ENCODE measurements around the gene ZNF280B.
"Not testable (repeated sequence)": the region's sequence is repeated elsewhere in the genome, so short reads cannot be mapped to it uniquely, and the experiment has no call there.

The ZNF280B gene

DNA sequence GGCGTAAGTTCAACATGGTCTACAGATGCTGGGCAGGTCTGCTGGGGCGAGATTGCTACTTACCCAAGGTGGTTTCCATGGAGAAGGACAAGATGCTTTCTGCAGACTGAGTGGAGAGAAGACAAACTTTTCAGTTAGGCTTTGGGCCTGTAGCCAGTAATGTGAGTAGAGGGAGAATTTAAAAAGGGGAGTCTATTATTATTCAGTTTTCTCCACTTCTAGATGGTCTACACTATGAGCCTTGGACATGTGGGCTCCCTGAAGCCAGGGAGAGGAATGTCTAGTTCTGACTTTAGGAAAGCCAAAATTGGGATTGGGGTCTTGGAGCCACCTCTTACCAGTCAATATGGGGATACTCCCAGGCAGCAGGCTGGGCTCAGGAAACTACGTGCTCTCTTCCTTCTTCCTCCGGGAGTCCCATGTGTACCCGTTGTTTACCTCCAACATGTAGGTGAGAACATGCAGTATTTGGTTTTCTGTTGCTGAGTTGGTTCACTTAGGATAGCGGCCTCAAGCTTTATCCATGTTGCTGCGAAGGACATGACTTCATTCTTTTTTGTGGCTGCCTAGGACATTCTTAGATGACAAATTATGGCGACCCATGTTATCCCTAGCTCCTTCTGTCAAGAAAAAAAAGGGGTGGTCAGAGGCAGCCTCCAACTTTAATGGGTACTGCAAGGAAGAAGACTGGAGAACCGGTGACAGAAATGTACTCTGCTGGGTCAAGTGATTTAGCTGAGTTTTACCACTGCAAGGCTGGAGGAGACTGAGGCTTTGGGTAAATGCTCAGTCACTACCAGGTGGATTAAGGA lies 26.3 kb upstream of the ZNF280B start:
- no peaks in the 10 kb centered on the region for H3K36me3 ChIP-seq (ENCODE audit: control insufficient read depth, insufficient read depth, low read length)
- no peak overlapping the region for H3K27ac ChIP-seq (ENCODE audit: low read length)
- H3K9me3 ChIP-seq (ENCODE audit: control insufficient read depth, insufficient read depth, low read length): no peaks in the 10 kb centered on the region
- H3K4me3 ChIP-seq (ENCODE audit: low read length): no peak overlapping the region
- no peaks in the 10 kb centered on the region for H3K4me1 ChIP-seq (ENCODE audit: control insufficient read depth, insufficient read depth, low read length)
- WGBS (ENCODE audit: insufficient coverage, insufficient read length): no CpG with 5 or more reads among the region's 9 CpGs
- no peak for DNase-seq (ENCODE audit: low read depth, low spot score)
- H3K27me3 ChIP-seq (ENCODE audit: control insufficient read depth, insufficient read depth, low read length): peaks cover 3% of the 10 kb centered on the region; the same call in 1 of the 2 replicates

DNA sequence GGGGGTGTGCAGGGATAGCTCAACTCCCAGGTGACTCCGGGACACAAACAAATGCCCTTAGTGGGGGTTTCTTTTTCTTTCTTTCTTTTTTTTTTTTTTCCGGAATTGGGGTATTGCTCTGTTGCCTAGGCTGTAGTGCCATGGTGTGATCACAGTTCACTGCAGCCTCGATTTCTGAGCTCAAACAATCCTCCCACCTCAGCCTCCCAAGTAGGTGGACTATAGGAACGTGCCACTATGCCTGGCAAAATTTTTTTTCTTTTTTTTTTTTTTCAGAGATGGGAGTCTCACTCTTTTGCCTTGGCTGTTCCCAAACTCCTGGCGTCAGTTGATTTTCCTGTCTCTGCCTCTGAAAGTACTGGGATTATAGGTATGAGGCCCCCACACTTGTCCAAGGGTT lies 25.3 kb upstream of the ZNF280B start:
- Histone ChIP-seq H3K4me3 (ENCODE audit: low read length) (no peak overlapping the region), H3K27ac (ENCODE audit: low read length) (no peak overlapping the region), H3K27me3 (ENCODE audit: control insufficient read depth, insufficient read depth, low read length) (peaks cover 3% of the 10 kb centered on the region; the same call in 1 of the 2 replicates), H3K9me3 (ENCODE audit: control insufficient read depth, insufficient read depth, low read length) (no peaks in the 10 kb centered on the region), H3K36me3 (ENCODE audit: control insufficient read depth, insufficient read depth, low read length) (no peaks in the 10 kb centered on the region), H3K4me1 (ENCODE audit: control insufficient read depth, insufficient read depth, low read length) (no peaks in the 10 kb centered on the region)
- DNase-seq (ENCODE audit: low read depth, low spot score): no peak
- WGBS (ENCODE audit: insufficient coverage, insufficient read length): no CpG with 5 or more reads among the region's 5 CpGs

DNA sequence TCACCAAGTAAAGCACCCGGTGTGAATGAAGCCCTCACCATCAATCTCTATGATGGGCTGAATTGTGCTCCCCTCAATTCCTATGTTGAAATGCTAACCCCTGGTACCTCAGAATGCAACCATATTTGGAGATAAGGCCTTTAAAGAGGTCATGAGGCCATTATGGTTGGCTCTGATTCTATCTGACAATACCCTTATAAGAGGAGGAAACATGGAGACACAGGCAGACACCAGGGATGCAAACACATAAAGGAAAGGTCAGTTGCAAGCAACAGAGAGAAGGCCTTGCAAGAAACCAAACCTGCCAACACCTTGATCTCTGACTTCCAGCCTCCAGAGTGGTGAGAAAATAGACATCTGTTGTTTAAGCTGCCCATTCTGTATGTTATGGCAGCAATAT lies 24.9 kb upstream of the ZNF280B start:
- H3K27ac ChIP-seq (ENCODE audit: low read length): no peak overlapping the region
- no CpG with 5 or more reads among the region's 1 CpG for WGBS (ENCODE audit: insufficient coverage, insufficient read length)
- no peaks in the 10 kb centered on the region for H3K9me3 ChIP-seq (ENCODE audit: control insufficient read depth, insufficient read depth, low read length)
- no peak overlapping the region for H3K4me3 ChIP-seq (ENCODE audit: low read length)
- no peak for DNase-seq (ENCODE audit: low read depth, low spot score)
- H3K4me1 ChIP-seq (ENCODE audit: control insufficient read depth, insufficient read depth, low read length): no peaks in the 10 kb centered on the region
- H3K27me3 ChIP-seq (ENCODE audit: control insufficient read depth, insufficient read depth, low read length): peaks cover 3% of the 10 kb centered on the region; the same call in 1 of the 2 replicates
- no peaks in the 10 kb centered on the region for H3K36me3 ChIP-seq (ENCODE audit: control insufficient read depth, insufficient read depth, low read length)

GRCh38 chr22:22532547-22533071 lies 24.1 kb upstream of the ZNF280B start:
- not testable (repeated sequence) for H3K27me3 ChIP-seq (ENCODE audit: control insufficient read depth, insufficient read depth, low read length); H3K9me3 ChIP-seq (ENCODE audit: control insufficient read depth, insufficient read depth, low read length); H3K4me3 ChIP-seq (ENCODE audit: low read length); H3K4me1 ChIP-seq (ENCODE audit: control insufficient read depth, insufficient read depth, low read length); H3K36me3 ChIP-seq (ENCODE audit: control insufficient read depth, insufficient read depth, low read length); H3K27ac ChIP-seq (ENCODE audit: low read length); DNase-seq (ENCODE audit: low read depth, low spot score)
- WGBS (ENCODE audit: insufficient coverage, insufficient read length): no CpG with 5 or more reads among the region's 12 CpGs

DNA sequence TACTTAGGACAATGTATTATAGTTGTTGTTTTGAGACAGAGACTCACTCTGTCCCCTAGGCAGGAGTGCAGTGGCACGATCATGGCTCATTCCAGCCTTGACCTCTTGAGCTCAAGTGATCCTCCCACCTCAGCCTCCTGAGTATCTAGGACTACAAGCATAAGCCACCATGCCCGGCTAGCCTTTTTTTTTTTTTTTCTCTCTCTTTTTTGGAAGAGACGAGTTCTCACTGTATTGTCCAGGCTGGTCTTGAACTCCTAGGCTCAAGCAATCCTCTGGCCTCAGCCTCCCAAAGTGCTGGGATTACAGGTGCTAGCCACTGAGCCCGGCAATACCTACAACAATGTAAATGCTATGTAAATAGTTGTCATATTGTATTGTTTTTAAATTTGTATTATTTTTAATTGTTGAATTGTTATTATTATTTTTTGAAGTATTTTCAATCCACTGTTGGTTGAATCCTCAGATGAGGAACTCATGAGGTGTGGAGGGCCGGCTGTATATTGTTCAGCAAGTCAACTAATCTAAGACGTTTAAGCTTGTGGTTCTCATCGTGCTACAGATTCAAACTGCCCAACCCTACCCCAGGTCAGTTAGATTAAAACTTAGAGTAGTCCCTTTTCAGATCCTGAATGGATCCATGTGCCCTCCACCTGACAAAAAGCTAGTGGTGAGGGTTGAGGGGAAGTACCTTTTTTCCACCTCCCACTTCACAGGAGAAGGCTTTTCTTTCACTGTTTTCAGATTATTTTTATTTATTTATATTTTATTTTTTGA lies 23.4 kb upstream of the ZNF280B start:
- Histone ChIP-seq H3K36me3 (ENCODE audit: control insufficient read depth, insufficient read depth, low read length) (no peaks in the 10 kb centered on the region), H3K4me1 (ENCODE audit: control insufficient read depth, insufficient read depth, low read length) (no peaks in the 10 kb centered on the region), H3K4me3 (ENCODE audit: low read length) (no peak overlapping the region), H3K27me3 (ENCODE audit: control insufficient read depth, insufficient read depth, low read length) (peaks cover 3% of the 10 kb centered on the region; the same call in 1 of the 2 replicates), H3K9me3 (ENCODE audit: control insufficient read depth, insufficient read depth, low read length) (no peaks in the 10 kb centered on the region), H3K27ac (ENCODE audit: low read length) (no peak overlapping the region)
- no peak for DNase-seq (ENCODE audit: low read depth, low spot score)
- WGBS (ENCODE audit: insufficient coverage, insufficient read length): no CpG with 5 or more reads among the region's 7 CpGs

DNA sequence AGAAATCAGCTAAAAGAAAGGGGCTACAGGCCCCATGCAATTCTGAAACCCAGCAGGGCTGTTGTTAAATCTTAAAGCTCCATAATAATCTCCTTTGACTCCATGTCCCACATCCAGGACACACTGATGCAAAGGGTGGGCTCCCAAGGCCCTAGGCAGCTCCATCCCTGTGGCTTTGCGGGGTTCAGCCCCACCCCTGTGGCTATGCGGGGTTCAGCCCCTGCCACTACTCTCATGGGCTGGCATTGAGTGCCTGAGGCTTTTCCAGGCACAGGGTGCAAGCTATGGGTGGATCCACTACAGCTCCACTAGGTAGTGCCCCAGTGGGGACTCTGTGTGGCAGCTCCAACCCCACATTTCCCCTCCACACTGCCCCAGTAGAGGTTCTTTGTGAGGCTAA lies 20.2 kb upstream of the ZNF280B start:
- Histone ChIP-seq H3K9me3 (ENCODE audit: control insufficient read depth, insufficient read depth, low read length) (no peaks in the 10 kb centered on the region; the same call in 1 of the 2 replicates), H3K27ac (ENCODE audit: low read length) (no peak overlapping the region), H3K4me1 (ENCODE audit: control insufficient read depth, insufficient read depth, low read length) (no peaks in the 10 kb centered on the region), H3K4me3 (ENCODE audit: low read length) (no peak overlapping the region), H3K36me3 (ENCODE audit: control insufficient read depth, insufficient read depth, low read length) (no peaks in the 10 kb centered on the region), H3K27me3 (ENCODE audit: control insufficient read depth, insufficient read depth, low read length) (peaks cover 3% of the 10 kb centered on the region; the same call in 1 of the 2 replicates)
- DNase-seq (ENCODE audit: low read depth, low spot score): no peak
- WGBS (ENCODE audit: insufficient coverage, insufficient read length): no CpG with 5 or more reads among the region's 2 CpGs

DNA sequence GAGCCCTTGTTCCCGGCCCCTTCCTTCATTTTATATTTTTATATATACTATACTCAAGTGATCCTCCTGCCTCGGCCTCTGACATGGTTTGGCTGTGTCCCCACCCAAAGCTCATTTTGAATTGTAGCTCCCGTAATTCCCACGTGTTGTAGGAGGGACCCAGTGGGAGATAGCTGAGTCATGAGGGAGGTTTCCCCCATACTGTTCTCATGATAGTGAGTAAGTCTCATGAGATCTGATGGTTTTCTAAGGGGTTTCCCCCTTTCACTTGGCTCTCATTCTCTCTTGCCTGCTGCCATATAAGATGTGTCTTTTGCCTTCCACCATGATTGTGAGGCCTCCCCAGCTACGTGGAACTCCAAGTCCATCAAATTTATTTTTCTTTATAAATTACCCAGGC lies 18.8 kb upstream of the ZNF280B start:
- no CpG with 5 or more reads among the region's 5 CpGs for WGBS (ENCODE audit: insufficient coverage, insufficient read length)
- no peaks in the 10 kb centered on the region; the same call in 1 of the 2 replicates for H3K9me3 ChIP-seq (ENCODE audit: control insufficient read depth, insufficient read depth, low read length)
- no peak overlapping the region for H3K27ac ChIP-seq (ENCODE audit: low read length)

GRCh38 chr22:22526125-22526912 lies 17.8 kb upstream of the ZNF280B start:
- Histone ChIP-seq H3K4me3 (ENCODE audit: low read length) (no peak overlapping the region), H3K27ac (ENCODE audit: low read length) (no peak overlapping the region), H3K27me3 (ENCODE audit: control insufficient read depth, insufficient read depth, low read length) (peaks cover 2% of the 10 kb centered on the region; the same call in 1 of the 2 replicates), H3K36me3 (ENCODE audit: control insufficient read depth, insufficient read depth, low read length) (no peaks in the 10 kb centered on the region), H3K9me3 (ENCODE audit: control insufficient read depth, insufficient read depth, low read length) (no peaks in the 10 kb centered on the region; the same call in 1 of the 2 replicates), H3K4me1 (ENCODE audit: control insufficient read depth, insufficient read depth, low read length) (no peaks in the 10 kb centered on the region)
- DNase-seq (ENCODE audit: low read depth, low spot score): no peak
- no CpG with 5 or more reads among the region's 4 CpGs for WGBS (ENCODE audit: insufficient coverage, insufficient read length)

More for the DNA sequence above, 18.8 kb upstream of the ZNF280B start:
- DNase-seq (ENCODE audit: low read depth, low spot score): no peak
- peaks cover 2% of the 10 kb centered on the region; the same call in 1 of the 2 replicates for H3K27me3 ChIP-seq (ENCODE audit: control insufficient read depth, insufficient read depth, low read length)
- no peaks in the 10 kb centered on the region for H3K4me1 ChIP-seq (ENCODE audit: control insufficient read depth, insufficient read depth, low read length)
- no peak overlapping the region for H3K4me3 ChIP-seq (ENCODE audit: low read length)
- no peaks in the 10 kb centered on the region for H3K36me3 ChIP-seq (ENCODE audit: control insufficient read depth, insufficient read depth, low read length)

- no peak overlapping the region for H3K4me3 ChIP-seq (ENCODE audit: low read length)
- no peaks in the 10 kb centered on the region; the same call in 1 of the 2 replicates for H3K9me3 ChIP-seq (ENCODE audit: control insufficient read depth, insufficient read depth, low read length)
- no peaks in the 10 kb centered on the region for H3K36me3 ChIP-seq (ENCODE audit: control insufficient read depth, insufficient read depth, low read length)
- no peak for DNase-seq (ENCODE audit: low read depth, low spot score)
- no CpG with 5 or more reads among the region's 6 CpGs for WGBS (ENCODE audit: insufficient coverage, insufficient read length)
- peaks cover 2% of the 10 kb centered on the region; the same call in 1 of the 2 replicates for H3K27me3 ChIP-seq (ENCODE audit: control insufficient read depth, insufficient read depth, low read length)
- H3K27ac ChIP-seq (ENCODE audit: low read length): no peak overlapping the region
- H3K4me1 ChIP-seq (ENCODE audit: control insufficient read depth, insufficient read depth, low read length): no peaks in the 10 kb centered on the region
Measured at GRCh38 chr22:22523494-22523893, 15.0 kb upstream of the ZNF280B start.

DNA sequence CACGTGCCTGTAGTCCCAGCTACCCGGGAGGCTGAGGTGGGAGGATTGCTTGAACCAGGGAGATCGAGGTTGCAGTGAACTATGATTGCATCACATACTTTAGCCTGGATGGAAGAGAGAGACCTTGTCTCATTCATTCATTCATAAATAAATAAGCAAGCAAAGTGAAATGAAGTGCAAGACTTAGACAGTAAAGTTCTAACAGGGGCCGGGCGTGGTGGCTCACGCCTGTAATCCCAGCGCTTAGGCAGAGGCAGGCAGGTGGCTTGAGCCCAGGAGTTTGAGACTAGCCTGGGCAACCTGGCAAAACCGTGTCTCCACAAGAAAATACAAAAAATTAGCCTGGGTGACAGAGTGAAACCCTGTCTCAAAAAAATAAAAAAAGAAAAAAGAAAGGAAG lies 13.1 kb upstream of the ZNF280B start:
- no peak for DNase-seq (ENCODE audit: low read depth, low spot score)
- WGBS (ENCODE audit: insufficient coverage, insufficient read length): no CpG with 5 or more reads among the region's 8 CpGs
- Histone ChIP-seq H3K27ac (ENCODE audit: low read length) (no peak overlapping the region), H3K4me3 (ENCODE audit: low read length) (no peak overlapping the region), H3K27me3 (ENCODE audit: control insufficient read depth, insufficient read depth, low read length) (peaks cover 2% of the 10 kb centered on the region; the same call in 1 of the 2 replicates), H3K4me1 (ENCODE audit: control insufficient read depth, insufficient read depth, low read length) (no peaks in the 10 kb centered on the region), H3K36me3 (ENCODE audit: control insufficient read depth, insufficient read depth, low read length) (no peaks in the 10 kb centered on the region), H3K9me3 (ENCODE audit: control insufficient read depth, insufficient read depth, low read length) (no peaks in the 10 kb centered on the region; the same call in 1 of the 2 replicates)
